Hematopoietic multipotent progenitor cell treated with erythropoietin and hydrocortisone succinate and interleukin-3 and kit ligand, for 4 days (in vitro differentiated cells): ENCODE results near the gene EFHD2.
"Not testable (repeated sequence)": the region's sequence is repeated elsewhere in the genome, so short reads cannot be mapped to it uniquely, and the experiment has no call there.

ENCODE experiments used
- DNase-seq: peaks from one replicate; pipeline ENCODE4 v3.0.0-alpha.2; 2015

EFHD2 gene

DNA sequence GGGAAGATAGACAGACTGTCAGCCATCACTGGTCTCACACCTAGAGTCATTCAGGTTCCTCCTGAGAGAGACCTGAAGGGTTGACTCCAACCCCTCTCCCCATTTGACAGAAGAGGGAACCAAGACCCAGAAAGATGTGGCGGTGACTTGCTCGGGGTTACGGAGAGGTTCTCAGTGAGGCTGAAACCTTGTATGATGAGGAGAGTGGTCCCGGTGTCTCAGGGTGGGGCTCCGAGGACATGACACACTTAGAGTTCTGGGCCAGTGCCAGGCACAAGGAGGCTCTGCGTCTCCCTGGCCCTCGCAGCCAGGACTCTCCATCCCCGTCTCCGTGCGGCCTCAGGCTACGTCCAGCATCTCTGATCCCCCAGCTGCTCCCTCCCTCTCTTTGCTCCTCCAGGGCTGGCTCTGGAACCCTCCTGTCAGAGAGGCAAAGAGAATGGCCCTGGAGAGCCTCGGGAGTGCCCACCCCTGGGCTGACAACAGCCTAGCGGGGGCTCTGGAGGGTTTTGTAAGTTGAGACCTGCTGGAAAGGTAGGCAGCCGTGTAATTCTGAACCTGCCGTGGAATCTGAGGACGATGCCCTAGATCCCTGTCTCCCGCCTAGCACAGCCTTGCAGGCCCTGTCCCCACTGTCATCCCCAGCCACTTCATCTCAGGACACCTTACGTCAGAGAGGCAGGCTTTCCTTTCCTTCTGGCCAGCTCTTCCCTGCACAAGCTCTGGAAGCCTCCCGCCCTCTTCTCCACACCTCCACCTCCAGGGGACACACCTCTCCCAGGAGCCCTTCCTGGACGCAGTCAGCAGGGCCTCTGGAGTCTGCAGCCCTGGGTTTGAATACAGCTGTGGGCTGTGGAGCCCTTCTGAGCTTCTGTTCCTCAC is 4.1 kb downstream of the EFHD2 start:
- no peak for DNase-seq

DNA sequence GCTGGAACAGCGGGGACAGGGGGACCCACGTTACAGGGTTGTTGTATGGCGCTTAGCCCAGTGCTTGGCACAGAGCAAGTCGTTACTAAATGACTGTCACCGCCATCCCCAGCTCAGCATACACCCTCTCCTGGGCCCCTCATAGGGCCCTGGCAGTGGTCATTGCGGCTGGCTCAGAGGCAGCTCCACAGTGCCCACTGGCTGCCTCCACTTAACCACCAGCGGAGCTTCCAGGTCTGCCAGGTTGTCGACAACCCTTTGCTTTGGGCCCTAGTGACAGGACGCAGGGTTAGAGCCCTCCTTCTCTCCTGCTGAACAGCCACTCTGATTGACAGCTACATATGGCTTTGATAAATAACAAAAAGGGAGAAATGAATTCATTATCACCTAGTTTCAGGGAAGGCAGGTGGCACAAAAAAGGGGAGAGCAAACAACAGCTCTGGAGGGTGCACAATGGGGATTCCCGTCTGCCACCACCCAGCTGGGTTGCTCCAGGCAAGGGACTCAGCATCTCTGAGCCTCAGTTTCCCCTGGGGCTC is 4.8 kb downstream of the EFHD2 start:
- no peak for DNase-seq

DNA sequence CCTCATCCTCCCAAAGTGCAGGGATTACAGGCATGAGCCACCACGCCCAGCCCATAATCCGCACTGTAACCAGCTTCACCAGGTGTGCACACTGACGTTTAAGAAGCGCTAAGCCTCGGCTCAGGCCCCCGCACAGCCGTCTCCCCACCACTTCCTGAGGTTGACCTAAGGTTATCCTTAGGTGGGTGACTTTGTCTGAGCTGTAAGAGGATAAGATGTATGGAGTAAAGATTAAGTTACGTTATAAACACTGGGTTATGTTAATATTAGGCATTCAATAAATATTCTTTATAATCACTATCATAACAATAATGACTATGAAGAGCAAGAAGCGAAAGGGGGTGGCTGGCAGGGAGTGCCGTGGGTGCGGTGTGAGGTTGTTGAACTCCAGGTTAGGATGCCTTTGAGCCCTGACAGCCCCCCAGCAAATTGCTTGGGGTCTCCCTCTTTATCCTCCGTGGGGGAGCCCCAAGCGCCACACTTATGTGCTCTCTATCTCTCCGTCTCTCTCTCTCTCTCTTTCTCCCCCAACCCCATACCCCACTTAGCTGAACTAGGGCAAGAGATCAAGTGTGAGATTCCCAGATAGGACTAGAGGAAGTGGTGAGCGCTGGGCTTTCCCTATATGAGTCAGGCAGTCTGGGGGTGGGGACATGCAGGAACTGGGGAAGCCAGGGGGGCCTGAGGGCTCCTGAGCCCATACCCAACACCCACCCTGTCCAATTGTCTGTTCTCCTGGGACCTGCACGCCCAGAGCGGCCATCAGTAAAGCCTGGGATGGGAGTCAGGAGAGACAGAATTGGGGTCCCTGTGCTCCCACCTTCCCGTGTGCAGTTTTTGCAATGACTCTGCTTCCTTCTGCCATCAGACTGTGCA is 7.6 kb downstream of the EFHD2 start:
- DNase-seq, result peak; percentile 81

DNA sequence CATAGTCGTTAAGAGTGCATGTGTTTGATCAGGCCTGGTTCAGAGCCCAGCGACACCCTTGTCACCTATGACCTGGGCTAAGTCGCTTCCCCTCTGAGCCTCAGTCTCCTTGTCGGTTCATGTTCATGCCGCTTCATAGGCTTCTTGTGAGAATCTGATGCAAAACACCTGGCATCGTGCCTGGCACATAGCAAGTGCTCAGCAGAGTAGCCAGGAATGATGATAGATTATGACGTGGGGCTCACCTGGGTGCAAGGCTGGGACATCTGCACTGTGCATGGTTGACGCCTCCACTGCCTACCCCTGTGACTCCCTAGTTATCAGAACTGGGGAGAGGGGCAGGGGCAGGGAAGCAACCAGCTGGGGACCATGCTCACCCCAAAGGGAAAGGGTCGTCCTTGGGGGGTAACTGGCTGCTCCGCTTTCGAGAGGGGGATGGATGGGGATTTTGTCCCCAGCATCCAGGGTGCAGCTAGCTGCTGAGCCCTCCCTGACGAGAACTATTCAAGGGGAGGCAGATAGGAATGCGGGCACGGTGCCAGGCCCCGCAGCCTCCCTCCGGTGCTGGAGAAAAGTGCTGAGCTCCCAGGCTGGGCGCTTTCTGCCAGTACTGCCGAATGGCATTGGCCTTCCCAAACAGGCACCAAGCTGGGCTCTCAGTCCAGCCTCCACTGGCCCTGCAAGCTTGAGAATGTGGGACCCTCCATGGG is 9.3 kb downstream of the EFHD2 start:
- DNase-seq, result no peak

DNA sequence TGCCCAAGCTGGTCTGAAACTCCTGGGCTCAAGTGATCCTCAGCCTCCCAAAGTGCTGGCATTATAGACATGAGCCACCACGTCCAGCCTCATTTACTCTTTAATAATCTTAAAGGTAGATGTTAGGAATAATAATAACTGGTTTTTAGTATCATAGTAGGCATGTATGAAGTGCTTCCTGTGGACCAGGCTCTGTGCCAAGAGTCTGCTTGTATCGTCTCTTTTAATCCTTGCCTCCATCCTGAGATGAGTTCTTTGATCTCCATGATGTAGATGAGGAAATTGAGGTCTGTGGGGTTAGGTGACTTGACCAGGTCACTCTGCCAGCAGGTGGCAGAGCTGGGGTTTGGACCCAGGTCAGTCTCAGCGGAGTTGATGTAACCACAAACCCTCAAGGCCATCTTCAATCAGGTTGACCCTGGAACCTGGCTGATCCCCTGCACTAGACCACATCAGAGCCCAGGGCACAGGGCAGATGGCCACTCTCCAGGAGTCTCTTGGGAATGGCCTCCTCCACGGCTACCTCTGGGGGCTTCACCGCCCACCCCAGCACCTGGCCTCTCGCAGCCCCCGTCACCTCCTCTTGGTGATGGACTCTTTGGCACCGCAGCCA is 11.3 kb downstream of the EFHD2 start:
- no peak for DNase-seq

GRCh38 chr1:15422871-15423270 is 13.2 kb downstream of the EFHD2 start:
- no peak for DNase-seq

GRCh38 chr1:15423355-15424077 is 13.8 kb downstream of the EFHD2 start:
- no peak for DNase-seq

DNA sequence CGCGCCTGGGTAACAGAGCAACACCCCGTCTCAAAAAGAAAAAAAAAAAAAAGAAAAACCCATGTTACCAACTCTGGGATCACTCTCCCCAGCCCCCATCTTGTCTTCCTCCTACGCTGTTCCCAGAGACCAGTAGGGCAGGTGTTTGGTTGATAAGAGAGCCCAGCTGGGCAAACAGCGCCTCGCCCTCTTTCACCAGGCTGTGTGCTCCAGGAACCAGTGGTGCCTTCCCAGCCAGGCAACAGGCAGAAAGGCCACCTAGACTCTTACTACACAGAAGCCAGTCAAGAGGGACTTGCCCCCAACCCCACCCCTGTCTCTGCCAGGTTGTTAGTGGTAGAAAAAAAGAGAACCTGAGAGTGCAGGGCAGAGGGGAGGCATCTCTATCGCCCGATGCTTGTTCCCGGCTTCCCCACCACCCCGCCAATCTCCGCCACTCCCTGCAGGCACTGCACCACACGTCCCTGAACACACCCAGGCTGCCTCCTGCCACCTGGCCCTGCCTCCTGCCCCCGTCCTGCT is 14.5 kb downstream of the EFHD2 start:
- peak; percentile 92 for DNase-seq

DNA sequence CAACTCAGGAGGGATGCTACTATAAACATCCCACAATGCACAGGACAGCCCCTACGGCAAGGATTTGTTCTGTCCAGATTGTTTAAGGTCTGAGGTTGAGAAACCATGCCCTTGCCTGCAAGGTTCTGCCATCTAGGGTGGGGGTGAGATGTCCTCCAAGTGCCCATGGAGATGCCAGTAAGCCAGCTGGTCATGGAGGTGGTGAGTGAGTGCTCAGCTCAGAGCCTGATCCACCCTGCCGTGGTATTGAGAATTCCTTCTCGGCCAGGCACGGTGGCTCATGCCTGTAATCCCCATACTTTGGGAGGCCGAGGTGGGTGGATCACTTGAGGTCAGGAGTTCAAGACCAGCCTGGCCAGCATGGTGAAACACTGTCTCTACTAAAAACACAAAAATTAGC is 15.3 kb downstream of the EFHD2 start:
- no peak for DNase-seq

GRCh38 chr1:15425521-15425920 is 15.8 kb downstream of the EFHD2 start:
- DNase-seq, result no peak

- DNase-seq, result no peak
Observed at GRCh38 chr1:15425958-15426357, 16.3 kb downstream of the EFHD2 start.

DNA sequence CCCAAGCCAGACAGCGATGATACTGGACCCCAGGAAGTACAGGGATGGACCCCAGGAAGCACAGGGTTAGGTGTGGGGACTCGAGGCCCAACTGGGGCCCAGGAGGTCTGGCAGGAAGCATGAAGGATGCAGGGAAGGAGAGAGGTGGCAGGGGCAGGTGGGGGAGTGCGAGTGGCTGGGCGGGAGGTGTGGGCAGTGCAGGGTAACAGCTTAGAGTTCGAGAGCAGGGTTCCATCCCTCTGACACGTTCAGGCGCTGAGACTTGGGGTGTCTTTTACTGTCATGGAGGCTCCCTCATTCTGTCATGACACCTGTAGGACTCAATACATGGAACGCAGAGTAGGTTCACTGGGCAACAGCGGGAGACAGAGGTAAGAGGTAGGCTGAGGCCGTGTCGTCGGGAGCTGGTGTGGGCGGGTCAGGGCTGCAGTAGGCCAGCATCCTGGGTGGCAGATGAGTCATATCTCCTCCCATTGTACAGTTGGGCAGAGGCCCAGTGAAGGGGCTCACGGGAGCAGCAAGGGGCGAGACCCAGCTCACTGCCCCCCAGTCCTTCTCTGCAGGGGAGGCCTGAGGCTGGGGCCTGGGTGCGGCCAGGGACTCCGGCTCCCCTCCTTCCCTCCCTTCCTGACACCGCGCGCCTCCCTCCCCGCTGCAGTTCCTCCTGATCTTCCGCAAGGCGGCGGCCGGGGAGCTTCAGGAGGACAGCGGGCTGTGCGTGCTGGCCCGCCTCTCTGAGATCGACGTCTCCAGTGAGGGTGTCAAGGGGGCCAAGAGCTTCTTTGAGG is 17.0 kb downstream of the EFHD2 start:
- no peak for DNase-seq

- DNase-seq, result no peak
Observed at GRCh38 chr1:15427280-15427666, 17.6 kb downstream of the EFHD2 start.

GRCh38 chr1:15428252-15428651 is 18.6 kb downstream of the EFHD2 start:
- DNase-seq, result not testable (repeated sequence)

GRCh38 chr1:15428815-15429435 is 19.2 kb downstream of the EFHD2 start:
- no peak for DNase-seq

GRCh38 chr1:15429701-15430149 is 20.0 kb downstream of the EFHD2 start:
- no peak for DNase-seq

DNA sequence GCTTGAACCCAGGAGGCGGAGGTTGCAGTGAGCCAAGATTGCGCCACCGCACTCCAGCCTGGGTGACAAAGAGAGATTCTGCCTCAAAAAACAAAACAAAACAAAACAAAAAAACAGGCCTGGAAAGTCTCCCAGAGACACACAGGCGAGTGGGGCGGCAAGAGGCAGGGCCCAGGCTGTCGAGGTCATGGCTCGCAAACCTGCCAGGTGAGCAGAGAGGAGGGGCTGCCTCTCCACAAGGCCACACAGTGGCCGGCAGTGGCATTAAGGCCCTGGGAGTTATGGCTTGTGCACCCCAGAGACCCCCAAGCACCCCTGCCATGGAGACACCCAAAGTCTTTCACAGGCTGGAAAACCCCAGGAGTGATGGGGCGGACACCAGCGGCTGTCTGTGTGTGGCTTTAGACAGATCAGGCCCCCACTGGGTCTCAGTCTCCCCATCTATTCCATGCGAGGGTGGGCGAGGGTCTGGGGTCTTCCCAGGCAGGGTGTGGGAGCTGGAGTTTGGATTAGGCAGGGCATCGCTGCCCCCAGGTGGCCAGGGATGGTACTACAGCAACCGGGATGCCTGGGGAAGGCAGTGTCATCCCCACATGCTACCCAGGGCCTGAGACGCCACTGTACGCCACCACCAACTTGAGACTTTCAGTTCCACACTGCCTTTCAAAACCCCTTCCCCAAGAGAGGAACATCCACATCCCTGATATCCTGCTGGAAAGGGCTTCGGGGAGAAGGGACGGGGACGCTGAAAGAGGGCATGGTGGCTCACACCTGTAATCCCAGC is 21.3 kb downstream of the EFHD2 start:
- peak; percentile 70 for DNase-seq

DNA sequence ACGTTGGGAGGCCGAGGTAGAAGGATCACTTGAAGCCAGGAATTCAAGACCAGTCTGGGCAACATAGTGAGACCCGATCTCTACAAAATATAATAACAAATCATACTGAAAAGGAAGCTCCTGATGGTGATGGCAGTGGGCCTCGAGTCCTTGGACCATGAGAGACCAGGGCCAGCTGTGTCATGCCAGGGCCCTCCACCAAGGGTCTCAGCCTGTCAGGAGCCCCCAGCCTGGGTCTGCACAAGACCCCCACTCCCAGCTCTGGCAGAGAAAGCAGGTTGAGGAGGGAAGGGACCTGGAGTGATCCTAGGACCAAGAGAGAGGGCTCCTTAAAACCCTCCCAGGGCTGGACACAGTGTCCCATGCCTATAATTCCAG is 21.9 kb downstream of the EFHD2 start:
- DNase-seq, result no peak

DNA sequence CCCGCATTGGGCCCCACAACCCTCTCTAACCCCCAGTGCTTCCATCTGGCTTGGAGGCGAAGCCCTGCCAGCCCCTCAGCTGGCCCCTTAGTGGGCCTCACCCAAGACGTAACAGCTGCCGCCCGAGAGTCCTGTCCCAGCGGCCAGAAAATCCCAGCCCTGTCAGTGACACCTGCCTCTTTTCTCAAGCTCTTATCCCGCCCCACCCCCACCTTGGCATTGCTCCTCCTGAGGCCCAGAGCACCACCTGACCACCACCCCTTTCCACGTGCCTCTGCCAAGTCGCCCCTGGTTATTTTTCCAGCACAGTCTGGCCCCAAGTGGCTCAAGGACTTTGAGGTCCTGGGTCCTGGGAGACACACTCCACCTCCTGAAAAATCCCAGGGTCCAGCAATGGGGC is 22.6 kb downstream of the EFHD2 start:
- no peak for DNase-seq
